ENCODE measurements around the gene SSH3. TPM values are rescaled to one million over a fixed set of nuclear protein-coding genes. Genes with fewer than 3 reads are reported as not detected.

Gene SSH3
- total RNA-seq, 1 donor = 25.0 TPM

DNA sequence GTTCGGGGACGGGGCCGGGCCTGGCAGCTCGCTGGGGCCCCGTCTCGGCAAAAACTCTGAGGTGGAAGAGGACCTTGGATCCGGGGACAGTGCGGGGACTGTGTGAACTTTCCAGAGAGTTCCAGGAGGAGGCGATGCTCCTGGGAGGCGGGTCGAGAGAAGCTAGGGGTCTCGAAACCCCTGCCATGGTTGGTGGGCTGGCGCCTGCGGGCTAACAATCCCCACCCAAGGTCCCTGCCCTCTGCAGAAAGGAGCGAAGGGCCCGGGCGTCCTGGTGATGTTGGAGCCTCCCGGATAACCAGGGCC is 41.7 kb upstream of the SSH3 start:
- Histone ChIP-seq H3K4me2 (ENCODE audit: insufficient read depth, low read length) (peak overlapping the region; percentile 94), H3K4me1 (ENCODE audit: insufficient read depth, low read length) (peaks cover 22% of the 10 kb centered on the region), H3K4me3 (ENCODE audit: insufficient read depth, low read length) (peak overlapping the region; percentile 70), H2AFZ (ENCODE audit: low read length) (peak overlapping the region; percentile 46), H3K27ac (ENCODE audit: low read depth, low read length) (no peak overlapping the region), H3K36me3 (ENCODE audit: insufficient read depth, low read length) (peaks cover 12% of the 10 kb centered on the region), H4K20me1 (ENCODE audit: insufficient read depth, low read length) (peaks cover 7% of the 10 kb centered on the region), H3K27me3 (ENCODE audit: insufficient read depth, low read length) (no peaks in the 10 kb centered on the region), H3K9me3 (ENCODE audit: low read depth, low read length) (no peaks in the 10 kb centered on the region), H3K79me2 (ENCODE audit: insufficient read depth, low read length) (peaks cover 5% of the 10 kb centered on the region)
- TF ChIP-seq, protein P1, sequence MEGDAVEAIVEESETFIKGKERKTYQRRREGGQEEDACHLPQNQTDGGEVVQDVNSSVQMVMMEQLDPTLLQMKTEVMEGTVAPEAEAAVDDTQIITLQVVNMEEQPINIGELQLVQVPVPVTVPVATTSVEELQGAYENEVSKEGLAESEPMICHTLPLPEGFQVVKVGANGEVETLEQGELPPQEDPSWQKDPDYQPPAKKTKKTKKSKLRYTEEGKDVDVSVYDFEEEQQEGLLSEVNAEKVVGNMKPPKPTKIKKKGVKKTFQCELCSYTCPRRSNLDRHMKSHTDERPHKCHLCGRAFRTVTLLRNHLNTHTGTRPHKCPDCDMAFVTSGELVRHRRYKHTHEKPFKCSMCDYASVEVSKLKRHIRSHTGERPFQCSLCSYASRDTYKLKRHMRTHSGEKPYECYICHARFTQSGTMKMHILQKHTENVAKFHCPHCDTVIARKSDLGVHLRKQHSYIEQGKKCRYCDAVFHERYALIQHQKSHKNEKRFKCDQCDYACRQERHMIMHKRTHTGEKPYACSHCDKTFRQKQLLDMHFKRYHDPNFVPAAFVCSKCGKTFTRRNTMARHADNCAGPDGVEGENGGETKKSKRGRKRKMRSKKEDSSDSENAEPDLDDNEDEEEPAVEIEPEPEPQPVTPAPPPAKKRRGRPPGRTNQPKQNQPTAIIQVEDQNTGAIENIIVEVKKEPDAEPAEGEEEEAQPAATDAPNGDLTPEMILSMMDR (IDR thresholded peaks at IDR 0.05; ENCODE audit: extremely low read depth, low read depth, low read length) = no peak
- no peak for DNase-seq (ENCODE audit: insufficient read length, low spot score, missing footprints)

DNA sequence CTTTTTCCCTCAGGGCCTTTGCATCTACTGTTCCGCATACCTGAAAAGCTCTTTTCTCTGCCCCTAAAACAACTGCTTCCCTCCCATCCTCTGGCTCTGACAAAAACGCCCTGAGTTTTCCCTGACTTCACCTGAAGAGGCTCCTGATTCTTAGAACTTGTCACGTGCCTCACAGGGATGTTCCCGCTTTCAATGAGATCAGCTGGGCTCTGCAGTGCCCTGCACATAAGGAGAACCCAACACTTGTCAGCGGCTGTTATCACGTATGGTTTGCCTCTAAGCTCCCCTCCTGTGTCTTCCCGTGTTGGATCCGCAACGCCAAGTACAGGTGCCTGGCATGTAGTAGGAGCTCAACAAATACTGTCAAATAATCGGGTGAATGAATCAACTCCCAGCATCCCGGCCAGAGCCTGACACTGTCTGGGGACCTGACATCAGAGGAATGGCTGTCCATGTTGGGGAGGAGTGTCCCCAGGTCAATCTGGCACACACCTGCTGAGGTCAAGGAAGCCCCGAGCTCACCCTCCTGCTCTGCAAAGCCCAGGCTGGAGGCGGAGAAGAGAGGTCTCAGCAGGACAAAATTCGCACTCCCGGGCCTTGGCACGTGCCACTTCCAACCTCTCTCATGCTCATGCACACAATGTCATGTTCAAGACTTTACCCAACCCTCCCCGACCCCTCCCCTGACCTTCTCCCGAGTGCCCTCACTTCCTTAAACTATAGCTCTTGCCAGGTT is 41.2 kb upstream of the SSH3 start:
- peak; percentile 91 for DNase-seq (ENCODE audit: insufficient read length, low spot score, missing footprints)
- Histone ChIP-seq H3K36me3 (ENCODE audit: insufficient read depth, low read length) (peaks cover 7% of the 10 kb centered on the region), H3K4me2 (ENCODE audit: insufficient read depth, low read length) (no peak overlapping the region), H2AFZ (ENCODE audit: low read length) (no peak overlapping the region), H3K27ac (ENCODE audit: low read depth, low read length) (no peak overlapping the region), H3K4me3 (ENCODE audit: insufficient read depth, low read length) (no peak overlapping the region), H3K79me2 (ENCODE audit: insufficient read depth, low read length) (peaks cover 10% of the 10 kb centered on the region), H3K4me1 (ENCODE audit: insufficient read depth, low read length) (peaks cover 23% of the 10 kb centered on the region), H3K27me3 (ENCODE audit: insufficient read depth, low read length) (no peaks in the 10 kb centered on the region), H3K9me3 (ENCODE audit: low read depth, low read length) (no peaks in the 10 kb centered on the region), H4K20me1 (ENCODE audit: insufficient read depth, low read length) (peaks cover 7% of the 10 kb centered on the region)
- TF ChIP-seq, protein P1 (IDR thresholded peaks at IDR 0.05; ENCODE audit: extremely low read depth, low read depth, low read length) = no peak

DNA sequence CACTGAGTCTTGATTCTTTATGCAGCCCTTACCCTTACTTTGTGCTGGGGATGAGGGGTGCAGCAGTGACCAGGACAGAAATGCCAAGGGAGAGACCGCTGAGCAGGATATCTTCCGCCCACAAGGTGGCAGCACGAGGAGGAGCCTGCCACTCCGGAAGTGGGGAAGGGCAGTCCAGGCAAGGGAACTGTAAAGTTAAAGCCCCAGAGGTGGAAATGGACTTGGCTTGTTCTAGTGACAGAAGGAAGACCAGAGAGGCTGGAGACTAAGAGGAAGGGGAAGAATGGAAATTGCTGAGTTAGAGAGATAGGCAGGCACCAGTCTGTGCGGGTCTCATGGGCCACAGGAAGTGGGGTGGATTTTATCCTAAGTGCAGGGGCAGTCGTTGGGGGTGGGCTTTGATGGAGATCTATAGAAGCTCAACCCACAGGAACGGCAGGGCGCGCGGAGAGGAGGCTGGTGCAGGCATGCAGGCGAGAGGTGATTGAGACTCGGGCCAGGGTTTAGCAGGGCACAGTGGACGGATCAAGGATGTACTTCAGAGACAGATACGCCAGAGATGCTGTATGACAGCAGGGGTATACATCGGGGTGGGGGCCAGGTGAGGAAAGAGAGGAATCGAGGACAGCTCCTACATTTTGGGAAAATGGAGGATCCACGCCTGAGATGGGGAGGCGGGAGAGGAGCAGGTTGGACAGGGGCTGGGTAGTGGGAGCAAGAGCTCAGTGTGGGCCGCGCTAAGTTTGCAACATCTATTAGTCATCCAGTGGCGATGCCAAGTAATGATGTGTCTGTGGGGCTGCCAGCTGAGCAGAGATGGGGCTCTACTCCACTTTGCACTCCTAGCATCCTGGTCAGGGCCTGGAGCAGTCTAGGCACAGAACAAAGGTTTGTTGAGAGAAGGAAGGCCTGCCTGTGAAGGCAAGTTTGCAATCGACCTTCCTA is 40.3 kb upstream of the SSH3 start:
- peak overlapping the region; percentile 36 for H2AFZ ChIP-seq (ENCODE audit: low read length)
- H3K4me3 ChIP-seq (ENCODE audit: insufficient read depth, low read length) = peak overlapping the region; percentile 18
- H3K36me3 ChIP-seq (ENCODE audit: insufficient read depth, low read length) = peaks cover 4% of the 10 kb centered on the region
- peaks cover 19% of the 10 kb centered on the region for H3K79me2 ChIP-seq (ENCODE audit: insufficient read depth, low read length)
- peak overlapping the region; percentile 42 for H3K4me2 ChIP-seq (ENCODE audit: insufficient read depth, low read length)
- no peaks in the 10 kb centered on the region for H3K27me3 ChIP-seq (ENCODE audit: insufficient read depth, low read length)
- peaks cover 16% of the 10 kb centered on the region for H4K20me1 ChIP-seq (ENCODE audit: insufficient read depth, low read length)
- peaks cover 32% of the 10 kb centered on the region for H3K4me1 ChIP-seq (ENCODE audit: insufficient read depth, low read length)
- DNase-seq (ENCODE audit: insufficient read length, low spot score, missing footprints) = peak; percentile 99
- H3K9me3 ChIP-seq (ENCODE audit: low read depth, low read length) = no peaks in the 10 kb centered on the region
- TF ChIP-seq, protein P1 (IDR thresholded peaks at IDR 0.05; ENCODE audit: extremely low read depth, low read depth, low read length) = peak; percentile 92
- H3K27ac ChIP-seq (ENCODE audit: low read depth, low read length) = peak overlapping the region; percentile 37

DNA sequence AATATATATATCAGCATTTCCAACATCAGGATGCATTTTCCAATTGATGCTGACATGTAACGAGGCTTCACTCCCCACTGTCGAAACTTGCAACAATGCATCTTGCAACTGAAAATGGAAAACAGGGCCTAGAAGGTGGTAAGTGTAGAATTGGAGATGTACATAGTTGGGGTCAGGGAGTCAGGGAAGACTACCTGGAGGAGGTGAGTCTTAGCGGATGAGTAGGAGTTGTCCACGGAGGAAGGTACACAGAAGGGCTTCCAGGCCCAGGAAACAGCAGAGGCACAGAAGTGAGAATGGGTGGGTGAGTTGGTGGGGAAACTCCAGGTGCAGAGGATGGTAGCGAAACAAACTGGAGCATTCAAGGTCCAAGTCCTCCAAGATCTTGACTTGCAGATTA is 39.1 kb upstream of the SSH3 start:
- TF ChIP-seq, protein P1 (IDR thresholded peaks at IDR 0.05; ENCODE audit: extremely low read depth, low read depth, low read length) = no peak
- no peak overlapping the region for H3K27ac ChIP-seq (ENCODE audit: low read depth, low read length)
- H3K27me3 ChIP-seq (ENCODE audit: insufficient read depth, low read length) = no peaks in the 10 kb centered on the region
- peak; percentile 29 for DNase-seq (ENCODE audit: insufficient read length, low spot score, missing footprints)
- no peak overlapping the region for H3K4me2 ChIP-seq (ENCODE audit: insufficient read depth, low read length)
- H3K36me3 ChIP-seq (ENCODE audit: insufficient read depth, low read length) = peaks cover 8% of the 10 kb centered on the region
- H3K4me3 ChIP-seq (ENCODE audit: insufficient read depth, low read length) = no peak overlapping the region
- H2AFZ ChIP-seq (ENCODE audit: low read length) = no peak overlapping the region
- H4K20me1 ChIP-seq (ENCODE audit: insufficient read depth, low read length) = peaks cover 21% of the 10 kb centered on the region
- no peaks in the 10 kb centered on the region for H3K9me3 ChIP-seq (ENCODE audit: low read depth, low read length)
- H3K4me1 ChIP-seq (ENCODE audit: insufficient read depth, low read length) = peaks cover 34% of the 10 kb centered on the region
- peaks cover 32% of the 10 kb centered on the region for H3K79me2 ChIP-seq (ENCODE audit: insufficient read depth, low read length)
